GDM1 (cell line): ENCODE measurements around the gene CCDC179.

ENCODE experiments used
- DNase-seq: peaks from one replicate; lab custom pipeline; 2025; lab: John Stamatoyannopoulos, UW

Gene CCDC179

DNA sequence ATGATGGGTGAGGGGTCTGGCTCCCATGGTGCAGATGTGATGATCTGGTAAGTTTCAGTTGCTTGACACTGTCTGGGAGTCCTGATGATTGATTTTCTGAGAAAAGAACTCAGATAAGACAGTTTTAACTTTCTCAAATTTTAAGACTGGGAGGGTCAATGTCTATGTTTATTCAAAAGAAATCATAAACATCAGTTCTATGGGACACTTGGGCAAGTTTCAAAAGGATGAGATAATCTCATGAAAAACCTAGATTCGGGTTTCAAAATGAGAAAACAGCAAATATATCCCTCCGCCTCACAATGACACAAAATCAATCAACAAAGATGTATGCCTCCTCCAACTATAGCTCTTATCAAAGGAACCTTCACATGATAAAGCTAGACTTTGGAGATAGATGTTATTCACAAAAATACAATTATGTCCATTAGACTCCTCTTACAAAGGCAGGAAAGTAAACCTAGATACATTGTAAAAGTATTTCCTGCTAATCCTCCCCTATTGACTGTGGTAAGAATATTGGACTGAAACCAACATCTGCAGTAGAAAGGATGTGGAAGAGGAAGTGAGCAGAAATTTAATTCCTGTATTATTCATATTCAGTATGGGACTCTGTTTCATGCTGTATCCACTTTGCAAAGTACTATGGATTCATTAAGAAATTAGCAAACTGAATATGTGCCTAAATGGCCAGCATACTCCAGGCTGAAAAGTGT lies 52.3 kb downstream of the CCDC179 start:
- no peak for DNase-seq

DNA sequence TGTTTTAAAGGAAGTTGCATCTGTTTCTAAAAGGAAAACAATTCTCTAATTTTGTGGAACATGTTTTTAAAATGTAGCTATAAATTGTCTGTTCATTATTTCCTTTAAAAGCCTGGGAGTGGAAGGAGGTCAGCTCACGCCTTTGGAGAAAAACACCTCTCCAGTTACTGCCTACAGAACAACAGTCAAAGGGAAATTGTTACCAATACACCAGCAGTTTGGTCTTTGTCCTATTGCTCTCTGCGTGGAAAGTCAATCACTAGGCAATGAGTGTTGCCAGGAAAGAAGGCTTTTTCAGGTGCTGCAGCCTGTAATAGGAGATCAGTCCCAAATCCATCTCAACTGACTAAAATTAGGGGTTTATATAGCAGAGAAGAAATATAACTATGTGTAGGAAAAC lies 52.9 kb downstream of the CCDC179 start:
- DNase-seq: no peak

GRCh38 chr11:22802861-22803260 lies 57.4 kb downstream of the CCDC179 start:
- DNase-seq: no peak

GRCh38 chr11:22800482-22800881 lies 59.8 kb downstream of the CCDC179 start:
- DNase-seq: no peak

GRCh38 chr11:22798901-22799300 lies 61.4 kb downstream of the CCDC179 start:
- DNase-seq: no peak

DNA sequence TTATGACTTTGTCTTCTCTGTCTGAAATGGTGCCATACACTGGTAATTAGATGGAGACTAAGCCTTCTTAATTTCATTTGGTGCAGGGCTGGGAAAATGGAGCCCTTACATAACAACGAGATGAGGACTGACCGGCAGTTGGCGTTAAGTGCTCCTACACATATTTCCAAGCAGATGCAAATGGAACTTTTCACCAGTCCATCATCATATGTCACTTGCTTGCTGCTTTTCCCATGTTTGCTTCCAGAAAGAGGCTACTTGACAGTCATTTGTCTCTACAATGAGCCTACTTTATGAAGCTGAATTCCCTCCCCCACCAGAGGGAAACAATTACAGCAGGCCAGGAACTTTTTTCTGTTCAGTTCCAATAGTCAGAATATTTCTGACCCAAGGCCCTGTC lies 63.2 kb downstream of the CCDC179 start:
- no peak for DNase-seq
